ENCODE measurements around the gene CNIH3. TPM values are rescaled to one million over a fixed set of nuclear protein-coding genes. Genes with fewer than 3 reads are reported as not detected.

The CNIH3 gene
- total and polyA plus RNA-seq, 12 donors: 0.30 to 5.5 (median 2.2) TPM

DNA sequence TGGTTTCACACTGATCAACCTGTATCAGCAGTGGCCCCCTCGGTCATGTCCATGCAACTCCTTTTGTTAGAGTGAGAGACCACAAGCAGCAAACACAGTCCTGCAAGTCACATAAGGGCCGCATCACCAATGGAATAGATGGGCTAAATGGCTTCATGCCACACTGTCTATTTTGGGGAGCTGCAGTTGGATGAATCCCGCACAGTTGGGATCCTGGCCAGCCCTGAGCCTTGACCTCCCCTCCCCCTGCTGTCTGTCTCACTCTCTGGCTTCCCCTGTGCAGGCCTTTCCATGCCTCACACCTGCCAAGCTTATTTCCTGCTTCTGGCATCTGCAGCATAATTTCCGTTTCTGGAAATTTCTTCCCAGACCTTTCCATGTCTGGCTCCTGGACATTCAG lies 57.0 kb downstream of the CNIH3 start:
- intact Hi-C loops (cut with DNase I): no loop called here
- TF ChIP-seq POLR2A (IDR thresholded peaks at IDR 0.05) (no peak), CTCF (IDR thresholded peaks at IDR 0.05) (no peak)

GRCh38 chr1:224675590-224675989 lies 59.5 kb downstream of the CNIH3 start:
- WGBS, 4 donors: 85 to 93% (median 90%) methylated on average over 2 of the region's 2 CpGs
- DNase-seq: no peak
- intact Hi-C loops (cut with DNase I): no loop called here
- Histone ChIP-seq H3K4me3 (no peak overlapping the region), H3K27ac (no peak overlapping the region), H3K36me3 (replicated peaks in 1 of 2) (no peaks in the 10 kb centered on the region), H3K27me3 (no peaks in the 10 kb centered on the region), H3K4me1 (replicated peaks in 1 of 2) (peaks cover 0 to 4% of the 10 kb centered on the region in 2 donors), H3K9me3 (replicated peaks in 1 of 3) (no peaks in the 10 kb centered on the region)
- TF ChIP-seq CTCF (IDR thresholded peaks at IDR 0.05) (no peak), POLR2A (IDR thresholded peaks at IDR 0.05) (no peak)

More for the DNA sequence above, 57.0 kb downstream of the CNIH3 start:
- no peak overlapping the region for H3K27ac ChIP-seq
- no peaks in the 10 kb centered on the region for H3K27me3 ChIP-seq
- no peak overlapping the region for H3K4me3 ChIP-seq
- DNase-seq: no peak
- WGBS, 4 donors: 59 to 67% (median 64%) methylated on average over 4 of the region's 4 CpGs
- H3K36me3 ChIP-seq (replicated peaks in 1 of 2): no peaks in the 10 kb centered on the region
- H3K4me1 ChIP-seq (replicated peaks in 1 of 2): peaks cover 0 to 4% of the 10 kb centered on the region in 2 donors
- H3K9me3 ChIP-seq (replicated peaks in 1 of 3): no peaks in the 10 kb centered on the region

DNA sequence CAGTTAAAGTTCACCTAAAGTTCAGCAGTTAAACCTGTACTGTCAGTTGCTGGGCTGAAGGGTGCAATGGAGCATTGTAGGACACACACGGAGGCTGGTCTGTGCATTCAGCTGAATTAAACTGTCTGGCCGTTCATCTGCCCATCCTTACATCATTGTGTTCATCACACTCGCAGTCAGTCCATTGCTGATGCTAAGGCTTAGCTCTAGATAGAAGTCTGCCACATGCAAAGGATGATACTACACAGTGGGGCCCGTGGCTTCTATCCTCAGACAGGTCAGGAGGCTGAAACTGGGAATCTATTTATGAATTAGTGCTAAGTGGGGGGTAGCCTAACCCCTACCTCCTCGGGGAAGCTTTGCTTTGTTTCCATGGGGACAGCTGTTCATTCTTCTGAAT lies 60.4 kb downstream of the CNIH3 start:
- DNase-seq: no peak
- Histone ChIP-seq H3K27me3 (no peaks in the 10 kb centered on the region), H3K9me3 (replicated peaks in 1 of 3) (no peaks in the 10 kb centered on the region), H3K4me1 (replicated peaks in 1 of 2) (peaks cover 0 to 4% of the 10 kb centered on the region in 2 donors), H3K4me3 (no peak overlapping the region), H3K27ac (no peak overlapping the region), H3K36me3 (replicated peaks in 1 of 2) (no peaks in the 10 kb centered on the region)
- 73 to 85% (median 78%) methylated on average over 5 of the region's 5 CpGs for WGBS, 4 donors
- intact Hi-C loops (cut with DNase I): no loop called here
- TF ChIP-seq POLR2A (IDR thresholded peaks at IDR 0.05): no peak
- no peak for TF ChIP-seq CTCF (IDR thresholded peaks at IDR 0.05)

DNA sequence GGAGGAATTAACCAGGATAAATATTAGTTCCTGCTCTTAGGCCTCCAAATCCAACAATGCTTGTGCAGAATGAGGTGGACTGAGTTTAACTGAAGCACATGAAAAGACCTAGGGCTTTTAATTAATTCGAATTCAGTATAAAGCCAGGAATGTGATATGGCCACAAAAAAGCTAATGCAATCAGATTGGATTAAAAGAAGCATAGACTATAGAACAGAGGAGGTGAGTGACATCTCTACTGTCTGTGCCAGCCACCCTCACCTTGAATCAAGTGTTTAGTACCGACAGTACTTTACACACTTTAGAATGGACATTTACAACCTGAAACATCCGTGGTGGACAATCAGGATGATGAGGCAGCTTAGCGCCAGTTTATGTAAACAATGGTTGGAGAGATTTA lies 62.1 kb downstream of the CNIH3 start:
- 85 to 93% (median 87%) methylated on average over 4 of the region's 4 CpGs for WGBS, 4 donors
- intact Hi-C loops (cut with DNase I): no loop called here
- Histone ChIP-seq H3K36me3 (replicated peaks in 1 of 2) (no peaks in the 10 kb centered on the region), H3K27ac (no peak overlapping the region), H3K27me3 (no peaks in the 10 kb centered on the region), H3K4me3 (no peak overlapping the region), H3K9me3 (replicated peaks in 1 of 3) (no peaks in the 10 kb centered on the region), H3K4me1 (replicated peaks in 1 of 2) (peaks cover 0 to 4% of the 10 kb centered on the region in 2 donors)
- no peak for TF ChIP-seq POLR2A (IDR thresholded peaks at IDR 0.05)
- no peak for TF ChIP-seq CTCF (IDR thresholded peaks at IDR 0.05)
- DNase-seq: no peak
